Cardiac muscle cell (in vitro differentiated cells and primary cell): ENCODE results near the gene CAMK4. TPM values are rescaled to one million over a fixed set of nuclear protein-coding genes. Genes with fewer than 3 reads are reported as not detected.

ENCODE experiments used
- DNase-seq, 2 donors: peaks; one replicate each; pipeline versions ENCODE4 v3.0.0 to v3.0.0-alpha.2; 2010 to 2017; ENCODE audit warnings: low read depth in 1 of 2, low spot score in 1 of 2
- H3K27ac ChIP-seq: fragments of 200-600 bp; sonication (generic); 2 replicates; pipeline ENCODE4 v1.5.1; 2016
- H3K27me3 ChIP-seq: fragments of 200-600 bp; sonication (generic); 2 replicates; pipeline ENCODE4 v1.6.0; 2016; ENCODE audit warnings: control low read depth
- H3K36me3 ChIP-seq: fragments of 200-600 bp; sonication (generic); 2 replicates; pipeline ENCODE4 v1.5.1; 2016; ENCODE audit warnings: control low read depth
- H3K4me1 ChIP-seq: fragments of 200-600 bp; sonication (generic); 2 replicates; pipeline ENCODE4 v1.8.1; 2017; ENCODE audit warnings: low read depth, mild to moderate bottlenecking, mixed run types
- H3K4me3 ChIP-seq: fragments of 200-600 bp; sonication (generic); 2 replicates; pipeline ENCODE4 v1.5.1; 2016; ENCODE audit warnings: mild to moderate bottlenecking
- H3K9me3 ChIP-seq: fragments of 200-600 bp; sonication (generic); 2 replicates; pipeline ENCODE4 v1.5.1; 2017; ENCODE audit warnings: low read depth, mild to moderate bottlenecking, control low read depth
- CTCF ChIP-seq: IDR thresholded peaks from 2 replicates; pipeline ENCODE4 v1.5.1; 2012; ENCODE audit warnings: low read depth, mild to moderate bottlenecking, low read length
- polyA plus RNA-seq: library from polyadenylated mRNA; unstranded; fragments of >200 nt; fragmentation: Nextera tagmentation; extraction: Ambion mirVana; gene quantifications from 2 replicates; pipeline ENCODE4 v1.2.1, GENCODE V29; 2016
- total RNA-seq: library from RNA; depleted of rRNA; stranded (reverse); fragments of >200 nt; gene quantifications from 2 replicates; pipeline ENCODE4 v1.2.3, GENCODE V29; 2016

The CAMK4 gene
- total and polyA plus RNA-seq, 2 experiments from 2014 or later = 0.67 to 2.1 TPM

GRCh38 chr5:111386832-111387162, 162.6 kb downstream of the CAMK4 start:
- no peak for TF ChIP-seq CTCF
- DNase-seq = no peak
- Histone ChIP-seq H3K27ac (no peak overlapping the region), H3K4me1 (no peaks in the 10 kb centered on the region), H3K36me3 (no peaks in the 10 kb centered on the region), H3K27me3 (no peaks in the 10 kb centered on the region), H3K9me3 (no peaks in the 10 kb centered on the region), H3K4me3 (no peak overlapping the region)

GRCh38 chr5:111387361-111387760, 163.2 kb downstream of the CAMK4 start:
- TF ChIP-seq CTCF = no peak
- Histone ChIP-seq H3K27me3 (no peaks in the 10 kb centered on the region), H3K4me1 (no peaks in the 10 kb centered on the region), H3K27ac (no peak overlapping the region), H3K4me3 (no peak overlapping the region), H3K9me3 (no peaks in the 10 kb centered on the region), H3K36me3 (no peaks in the 10 kb centered on the region)
- DNase-seq = no peak

- no peaks in the 10 kb centered on the region for H3K9me3 ChIP-seq
- H3K4me1 ChIP-seq = no peaks in the 10 kb centered on the region
- no peaks in the 10 kb centered on the region for H3K36me3 ChIP-seq
- no peak for TF ChIP-seq CTCF
- H3K4me3 ChIP-seq = no peak overlapping the region
- H3K27me3 ChIP-seq = no peaks in the 10 kb centered on the region
- H3K27ac ChIP-seq = no peak overlapping the region
- DNase-seq = no peak
These were observed 165.4 kb downstream of the CAMK4 start for GRCh38 chr5:111389390-111390082.

GRCh38 chr5:111392181-111392580, 168.0 kb downstream of the CAMK4 start:
- DNase-seq = no peak
- no peak for TF ChIP-seq CTCF

GRCh38 chr5:111394586-111394985, 170.4 kb downstream of the CAMK4 start:
- H3K9me3 ChIP-seq = no peaks in the 10 kb centered on the region
- no peaks in the 10 kb centered on the region for H3K4me1 ChIP-seq
- H3K36me3 ChIP-seq = no peaks in the 10 kb centered on the region
- no peaks in the 10 kb centered on the region for H3K27me3 ChIP-seq
- no peak overlapping the region for H3K27ac ChIP-seq
- peak in 1 of 2 donors; percentile 83 for DNase-seq
- TF ChIP-seq CTCF = no peak
- H3K4me3 ChIP-seq = no peak overlapping the region

More at GRCh38 chr5:111392181-111392580, 168.0 kb downstream of the CAMK4 start:
- H3K36me3 ChIP-seq = no peaks in the 10 kb centered on the region
- no peak overlapping the region for H3K4me3 ChIP-seq
- H3K9me3 ChIP-seq = no peaks in the 10 kb centered on the region
- no peaks in the 10 kb centered on the region for H3K4me1 ChIP-seq
- no peaks in the 10 kb centered on the region for H3K27me3 ChIP-seq
- H3K27ac ChIP-seq = no peak overlapping the region
